SK-N-SH (cell line): ENCODE results near the gene TANGO6. TPM values are rescaled to one million over a fixed set of nuclear protein-coding genes. Genes with fewer than 3 reads are reported as not detected.

Experiments used
- CTCF ChIA-PET: fragments of 300-600, 350-600 bp; formaldehyde crosslinking; extraction: SDS; loops from one replicate; lab custom pipeline; 2021; lab: Yijun Ruan, JAX
- POLR2A ChIA-PET: fragments of 350-600 bp; sonication (Branson Sonifier 250); formaldehyde crosslinking; extraction: SDS; loops from one replicate; lab custom pipeline; 2020; ENCODE audit warnings: antibody characterized with exemption, inconsistent platforms; lab: Yijun Ruan, JAX
- DNase-seq: peaks from one replicate; pipeline ENCODE4 v3.0.0; 2012
- H2AFZ ChIP-seq: fragments of 200-600 bp; sonication (generic); 2 replicates; pipeline ENCODE4 v1.8.1; 2016; ENCODE audit warnings: antibody characterized with exemption, mild to moderate bottlenecking, low read depth
- H3F3A ChIP-seq: fragments of 200-600 bp; sonication (generic); replicated peaks from 2 replicates; pipeline ENCODE3; 2016; ENCODE audit warnings: antibody characterized with exemption, mild to moderate bottlenecking; ENCODE audit not compliant: insufficient read depth
- H3K27ac ChIP-seq, 2 experiments: fragments of 200-500 bp in 1 of 2; fragments of 200-600 bp in 1 of 2; sonication (Bioruptor generic) in 1 of 2; sonication (generic), shearing (Covaris generic) in 1 of 2; 2 replicates each; pipeline versions ENCODE4 v1.5.1 to v1.6.1; 2014 to 2016; ENCODE audit warnings: low read depth in 2 of 2, inconsistent platforms in 1 of 2, low read length in 1 of 2, mild to moderate bottlenecking in 1 of 2, mixed read lengths in 1 of 2
- H3K27me3 ChIP-seq: fragments of 200-600 bp; sonication (generic), shearing (Covaris generic); 2 replicates; pipeline ENCODE4 v1.6.1; 2016; ENCODE audit warnings: mixed run types; ENCODE audit not compliant: insufficient read depth
- H3K36me3 ChIP-seq, 2 experiments: fragments of 200-500 bp in 1 of 2; fragments of 200-600 bp in 1 of 2; sonication (Bioruptor generic) in 1 of 2; sonication (generic) in 1 of 2; replicated peaks in 1 of 2; 2 replicates each; pipeline versions ENCODE3 to v1.5.1; 2014 to 2016; ENCODE audit warnings: low read length in 1 of 2, mild to moderate bottlenecking in 1 of 2; ENCODE audit not compliant: insufficient read depth in 2 of 2, control insufficient read depth in 1 of 2
- H3K4me1 ChIP-seq, 2 experiments: fragments of 200-500 bp in 1 of 2; fragments of 200-600 bp in 1 of 2; sonication (Bioruptor generic) in 1 of 2; sonication (generic), shearing (Covaris generic) in 1 of 2; 2 replicates each; pipeline versions ENCODE4 v1.5.1 to v1.6.1; 2014 to 2016; ENCODE audit warnings: low read depth in 1 of 2, low read length in 1 of 2, mixed run types in 1 of 2; ENCODE audit not compliant: insufficient read depth in 2 of 2, control insufficient read depth in 1 of 2
- H3K4me2 ChIP-seq: fragments of 200-600 bp; sonication (generic), shearing (Covaris generic); 2 replicates; pipeline ENCODE4 v1.6.1; 2017; ENCODE audit warnings: mixed run types
- H3K4me3 ChIP-seq, 2 experiments: fragments of 200-500 bp in 1 of 2; fragments of 200-600 bp in 1 of 2; sonication (Bioruptor generic) in 1 of 2; sonication (generic), shearing (Covaris generic) in 1 of 2; 2 replicates each; pipeline versions ENCODE4 v1.5.1 to v1.8.1; 2014 to 2016; ENCODE audit warnings: low read depth in 2 of 2, inconsistent platforms in 1 of 2, low read length in 1 of 2, mild to moderate bottlenecking in 1 of 2, mixed read lengths in 1 of 2, moderate library complexity in 1 of 2
- H3K79me2 ChIP-seq: fragments of 200-600 bp; sonication (generic); 2 replicates; pipeline ENCODE4 v1.8.1; 2017; ENCODE audit warnings: mild to moderate bottlenecking; ENCODE audit not compliant: insufficient read depth
- H3K9ac ChIP-seq: fragments of 200-600 bp; sonication (generic); 2 replicates; pipeline ENCODE4 v1.6.1; 2017; ENCODE audit warnings: mixed run types
- H3K9me2 ChIP-seq: fragments of 200-600 bp; sonication (generic); 2 replicates; pipeline ENCODE4 v1.6.1; 2017; ENCODE audit warnings: mixed run types
- H3K9me3 ChIP-seq: fragments of 200-600 bp; sonication (generic); 2 replicates; pipeline ENCODE4 v1.6.1; 2017; ENCODE audit warnings: mixed run types, mild to moderate bottlenecking, moderate library complexity
- H4K20me1 ChIP-seq: fragments of 200-600 bp; sonication (generic); 2 replicates; pipeline ENCODE4 v1.6.1; 2017; ENCODE audit warnings: mild to moderate bottlenecking, mixed run types; ENCODE audit not compliant: insufficient read depth
- CHD2 ChIP-seq: fragments of 150-350 bp; IDR thresholded peaks from 2 replicates; pipeline ENCODE4 v1.6.1; 2018; ENCODE audit warnings: low read length; ENCODE audit not compliant: partially characterized antibody
- ELF1 ChIP-seq: IDR thresholded peaks from 2 replicates; pipeline ENCODE4 v1.4.0; 2012
- EP300 ChIP-seq, 2 experiments: IDR thresholded peaks; 2 replicates each; pipeline versions ENCODE4 v1.4.0 to v1.6.1; 2012; ENCODE audit warnings: borderline replicate concordance in 1 of 2, low read depth in 1 of 2, low read length in 1 of 2
- FOSL2 ChIP-seq: IDR thresholded peaks from 2 replicates; pipeline ENCODE4 v1.4.0; 2012; ENCODE audit warnings: low read depth, mild to moderate bottlenecking, moderate library complexity, borderline replicate concordance
- FOXJ3 ChIP-seq: sonication (generic); formaldehyde crosslinking; IDR thresholded peaks from 2 replicates; pipeline ENCODE4 v1.5.1; 2020; ENCODE audit warnings: mild to moderate bottlenecking, missing genetic modification reagents
- FOXM1 ChIP-seq: IDR thresholded peaks from 2 replicates; pipeline ENCODE4 v1.4.0; 2012; ENCODE audit warnings: low read depth, mild to moderate bottlenecking
- GABPA ChIP-seq: IDR thresholded peaks from 2 replicates; pipeline ENCODE4 v1.4.0; 2012; ENCODE audit warnings: low read depth, mild to moderate bottlenecking
- GATA2 ChIP-seq: sonication (generic); formaldehyde crosslinking; IDR thresholded peaks from 2 replicates; pipeline ENCODE4 v1.5.0; 2020; ENCODE audit warnings: mild to moderate bottlenecking, missing genetic modification reagents
- MEF2A ChIP-seq: IDR thresholded peaks from 2 replicates; pipeline ENCODE4 v1.4.0; 2012; ENCODE audit warnings: low read depth, borderline replicate concordance
- MXI1 ChIP-seq: IDR thresholded peaks from 2 replicates; pipeline ENCODE4 v1.6.1; 2012; ENCODE audit warnings: mild to moderate bottlenecking, low read depth, low read length, improper control_type of control experiment
- NRF1 ChIP-seq: IDR thresholded peaks from 2 replicates; pipeline ENCODE4 v1.6.1; 2012; ENCODE audit warnings: low read depth, mild to moderate bottlenecking, low read length
- PBX3 ChIP-seq: IDR thresholded peaks from 2 replicates; pipeline ENCODE4; 2012
- POLR2AphosphoS5 ChIP-seq: IDR thresholded peaks from 2 replicates; pipeline ENCODE4 v1.6.1; 2012; ENCODE audit warnings: low read depth, low read length
- RAD21 ChIP-seq: IDR thresholded peaks from 2 replicates; pipeline ENCODE4 v1.6.1; 2012; ENCODE audit warnings: mild to moderate bottlenecking, low read length
- RCOR1 ChIP-seq: fragments of 150-350 bp; IDR thresholded peaks from 2 replicates; pipeline ENCODE4 v1.6.1; 2017; ENCODE audit warnings: antibody characterized with exemption, low read length
- RFX5 ChIP-seq: IDR thresholded peaks from 2 replicates; pipeline ENCODE4 v1.6.1; 2012; ENCODE audit warnings: mild to moderate bottlenecking, improper control_type of control experiment, low read length
- RXRA ChIP-seq: IDR thresholded peaks from 2 replicates; pipeline ENCODE4 v1.4.0; 2012; ENCODE audit warnings: low read depth, mild to moderate bottlenecking, borderline replicate concordance
- SIN3A ChIP-seq: IDR thresholded peaks from 2 replicates; pipeline ENCODE4 v1.6.1; 2012; ENCODE audit warnings: low read depth, mild to moderate bottlenecking, low read length, moderate library complexity, borderline replicate concordance
- SMC3 ChIP-seq: IDR thresholded peaks from 2 replicates; pipeline ENCODE4 v1.6.1; 2012; ENCODE audit warnings: low read depth, low read length, improper control_type of control experiment
- TAF1 ChIP-seq: IDR thresholded peaks from 2 replicates; pipeline ENCODE4 v1.6.1; 2012; ENCODE audit warnings: low read depth, mild to moderate bottlenecking, low read length, moderate library complexity, borderline replicate concordance
- TEAD4 ChIP-seq: IDR thresholded peaks from 2 replicates; pipeline ENCODE4 v1.4.0; 2012; ENCODE audit warnings: mild to moderate bottlenecking, borderline replicate concordance; ENCODE audit not compliant: insufficient read depth
- USF1 ChIP-seq: IDR thresholded peaks from 2 replicates; pipeline ENCODE4 v1.4.0; 2012; ENCODE audit warnings: low read depth, borderline replicate concordance
- YY1 ChIP-seq: IDR thresholded peaks from 2 replicates; pipeline ENCODE4 v1.4.0; 2012; ENCODE audit warnings: low read depth, mild to moderate bottlenecking
- WGBS: methylation state at CpG from one replicate; pipeline ENCODE4 v1.1.6; 2017; ENCODE audit warnings: low lambda C conversion rate; 5-methylcytosine and 5-hydroxymethylcytosine counted together
- polyA plus RNA-seq, 3 experiments: library from polyadenylated mRNA; depleted of rRNA; stranded (reverse); fragments of >200 nt; gene quantifications; 2 replicates each; pipeline ENCODE4 v1.2.3, GENCODE V29; 2012
- TF ChIP-seq, protein P1 (sequence below): fragments of 200-600 bp; sonication (generic); IDR thresholded peaks from 2 replicates; pipeline ENCODE4 v1.6.1; 2017; ENCODE audit warnings: antibody characterized with exemption, mild to moderate bottlenecking, moderate library complexity
- TF ChIP-seq, protein P2 (sequence below): IDR thresholded peaks from 2 replicates; pipeline ENCODE4 v1.6.1; 2012; ENCODE audit warnings: mild to moderate bottlenecking, low read depth, low read length, moderate library complexity
- TF ChIP-seq, protein P3 (sequence below): fragments of 150-350 bp; IDR thresholded peaks from 2 replicates; pipeline ENCODE4 v1.6.1; 2017; ENCODE audit warnings: antibody characterized with exemption, low read length, low read depth, borderline replicate concordance
- TF ChIP-seq, protein P4 (sequence below): IDR thresholded peaks from 2 replicates; pipeline ENCODE4 v1.4.0; 2012; ENCODE audit warnings: low read depth

The TANGO6 gene
- polyA plus RNA-seq, 1 of the 3 experiments (the other 2 are of a cell fraction): 5.5 TPM

- POLR2A ChIA-PET: no interaction called here
- 10% methylated on average over 1 of the region's 1 CpG for WGBS
- H4K20me1 ChIP-seq: no peaks in the 10 kb centered on the region
- H3K9ac ChIP-seq: peak overlapping the region; percentile 58; the same call in 1 of the 2 replicates
- H3K79me2 ChIP-seq: no peaks in the 10 kb centered on the region
- no peaks in the 10 kb centered on the region for H3K9me2 ChIP-seq
- H3K27ac ChIP-seq: peak overlapping the region; percentile 48 to 91; a peak in 3 of 4 replicates
- H3K4me2 ChIP-seq: peak overlapping the region; percentile 67; the same call in 1 of the 2 replicates
- H3K9me3 ChIP-seq: no peaks in the 10 kb centered on the region
- peak overlapping the region in 1 of 2 experiments; percentile 28; a peak in 1 of 4 replicates for H3K4me3 ChIP-seq
- DNase-seq: no peak
- no peaks in the 10 kb centered on the region for H3K36me3 ChIP-seq
- no peaks in the 10 kb centered on the region for H3K27me3 ChIP-seq
- peaks cover 35% of the 10 kb centered on the region for H3F3A ChIP-seq
- CTCF ChIA-PET: interaction anchor here (1.8 kb wide), 1 partner anchor 10 kb away, joined by 5 read pairs; no protein-coding TSS in a partner anchor
- H3K4me1 ChIP-seq: peaks cover 2 to 40% of the 10 kb centered on the region in 2 experiments; a peak in 3 of 4 replicates
- no peak overlapping the region for H2AFZ ChIP-seq
- TF ChIP-seq FOXJ3 (CRISPR knock-in tag) (no peak), POLR2AphosphoS5 (peak; percentile 41; the same call in 1 of the 2 replicates), RAD21 (no peak), RCOR1 (no peak), MXI1 (no peak), EP300 (IDR thresholded peaks at IDR 0.05; ENCODE audit: borderline replicate concordance in 1 of 2, low read depth in 1 of 2, low read length in 1 of 2) (peak in 1 of 2 experiments; percentile 70; a peak in 1 of 4 replicates), TEAD4 (no peak), USF1 (no peak), FOXM1 (no peak), RFX5 (no peak), YY1 (no peak), MEF2A (peak; percentile 37; the same call in 1 of the 2 replicates), GATA2 (CRISPR knock-in tag) (no peak), CHD2 (no peak), SIN3A (no peak), TAF1 (no peak), ELF1 (no peak), GABPA (no peak), RXRA (no peak), NRF1 (no peak), PBX3 (peak; percentile 40), FOSL2 (peak; percentile 54), SMC3 (no peak)
- TF ChIP-seq, protein P1, sequence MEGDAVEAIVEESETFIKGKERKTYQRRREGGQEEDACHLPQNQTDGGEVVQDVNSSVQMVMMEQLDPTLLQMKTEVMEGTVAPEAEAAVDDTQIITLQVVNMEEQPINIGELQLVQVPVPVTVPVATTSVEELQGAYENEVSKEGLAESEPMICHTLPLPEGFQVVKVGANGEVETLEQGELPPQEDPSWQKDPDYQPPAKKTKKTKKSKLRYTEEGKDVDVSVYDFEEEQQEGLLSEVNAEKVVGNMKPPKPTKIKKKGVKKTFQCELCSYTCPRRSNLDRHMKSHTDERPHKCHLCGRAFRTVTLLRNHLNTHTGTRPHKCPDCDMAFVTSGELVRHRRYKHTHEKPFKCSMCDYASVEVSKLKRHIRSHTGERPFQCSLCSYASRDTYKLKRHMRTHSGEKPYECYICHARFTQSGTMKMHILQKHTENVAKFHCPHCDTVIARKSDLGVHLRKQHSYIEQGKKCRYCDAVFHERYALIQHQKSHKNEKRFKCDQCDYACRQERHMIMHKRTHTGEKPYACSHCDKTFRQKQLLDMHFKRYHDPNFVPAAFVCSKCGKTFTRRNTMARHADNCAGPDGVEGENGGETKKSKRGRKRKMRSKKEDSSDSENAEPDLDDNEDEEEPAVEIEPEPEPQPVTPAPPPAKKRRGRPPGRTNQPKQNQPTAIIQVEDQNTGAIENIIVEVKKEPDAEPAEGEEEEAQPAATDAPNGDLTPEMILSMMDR: no peak
- TF ChIP-seq, protein P2, sequence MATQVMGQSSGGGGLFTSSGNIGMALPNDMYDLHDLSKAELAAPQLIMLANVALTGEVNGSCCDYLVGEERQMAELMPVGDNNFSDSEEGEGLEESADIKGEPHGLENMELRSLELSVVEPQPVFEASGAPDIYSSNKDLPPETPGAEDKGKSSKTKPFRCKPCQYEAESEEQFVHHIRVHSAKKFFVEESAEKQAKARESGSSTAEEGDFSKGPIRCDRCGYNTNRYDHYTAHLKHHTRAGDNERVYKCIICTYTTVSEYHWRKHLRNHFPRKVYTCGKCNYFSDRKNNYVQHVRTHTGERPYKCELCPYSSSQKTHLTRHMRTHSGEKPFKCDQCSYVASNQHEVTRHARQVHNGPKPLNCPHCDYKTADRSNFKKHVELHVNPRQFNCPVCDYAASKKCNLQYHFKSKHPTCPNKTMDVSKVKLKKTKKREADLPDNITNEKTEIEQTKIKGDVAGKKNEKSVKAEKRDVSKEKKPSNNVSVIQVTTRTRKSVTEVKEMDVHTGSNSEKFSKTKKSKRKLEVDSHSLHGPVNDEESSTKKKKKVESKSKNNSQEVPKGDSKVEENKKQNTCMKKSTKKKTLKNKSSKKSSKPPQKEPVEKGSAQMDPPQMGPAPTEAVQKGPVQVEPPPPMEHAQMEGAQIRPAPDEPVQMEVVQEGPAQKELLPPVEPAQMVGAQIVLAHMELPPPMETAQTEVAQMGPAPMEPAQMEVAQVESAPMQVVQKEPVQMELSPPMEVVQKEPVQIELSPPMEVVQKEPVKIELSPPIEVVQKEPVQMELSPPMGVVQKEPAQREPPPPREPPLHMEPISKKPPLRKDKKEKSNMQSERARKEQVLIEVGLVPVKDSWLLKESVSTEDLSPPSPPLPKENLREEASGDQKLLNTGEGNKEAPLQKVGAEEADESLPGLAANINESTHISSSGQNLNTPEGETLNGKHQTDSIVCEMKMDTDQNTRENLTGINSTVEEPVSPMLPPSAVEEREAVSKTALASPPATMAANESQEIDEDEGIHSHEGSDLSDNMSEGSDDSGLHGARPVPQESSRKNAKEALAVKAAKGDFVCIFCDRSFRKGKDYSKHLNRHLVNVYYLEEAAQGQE: no peak
- TF ChIP-seq, protein P3, sequence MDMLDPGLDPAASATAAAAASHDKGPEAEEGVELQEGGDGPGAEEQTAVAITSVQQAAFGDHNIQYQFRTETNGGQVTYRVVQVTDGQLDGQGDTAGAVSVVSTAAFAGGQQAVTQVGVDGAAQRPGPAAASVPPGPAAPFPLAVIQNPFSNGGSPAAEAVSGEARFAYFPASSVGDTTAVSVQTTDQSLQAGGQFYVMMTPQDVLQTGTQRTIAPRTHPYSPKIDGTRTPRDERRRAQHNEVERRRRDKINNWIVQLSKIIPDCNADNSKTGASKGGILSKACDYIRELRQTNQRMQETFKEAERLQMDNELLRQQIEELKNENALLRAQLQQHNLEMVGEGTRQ: no peak
- TF ChIP-seq, protein P4, sequence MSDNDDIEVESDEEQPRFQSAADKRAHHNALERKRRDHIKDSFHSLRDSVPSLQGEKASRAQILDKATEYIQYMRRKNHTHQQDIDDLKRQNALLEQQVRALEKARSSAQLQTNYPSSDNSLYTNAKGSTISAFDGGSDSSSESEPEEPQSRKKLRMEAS: no peak
Measured at GRCh38 chr16:68993885-68994284, 150.6 kb downstream of the TANGO6 start.
